A549 (cell line): ENCODE measurements around the gene FBXO21.

ENCODE experiments used
- CTCF ChIP-seq: fragments of >200 bp; sonication (Bioruptor Twin); formaldehyde crosslinking; IDR thresholded peaks from 3 replicates; pipeline ENCODE4 v1.5.1; 2016
- FOSL2 ChIP-seq, 2 experiments: fragments of 450-650 bp in 1 of 2; fragments of >200 bp in 1 of 2; sonication (Bioruptor Twin) in 1 of 2; formaldehyde crosslinking; IDR thresholded peaks; 2 replicates each; pipeline versions ENCODE4 v1.5.0 to v1.6.1; 2016 to 2020; ENCODE audit warnings: mild to moderate bottlenecking in 1 of 2, moderate library complexity in 1 of 2
- GATA3 ChIP-seq: IDR thresholded peaks from 2 replicates; pipeline ENCODE4 v1.6.1; 2012; ENCODE audit warnings: borderline replicate concordance
- HDAC2 ChIP-seq: fragments of 200-600 bp; sonication (generic); IDR thresholded peaks from 2 replicates; pipeline ENCODE4 v1.6.1; 2016
- JUN ChIP-seq, 2 experiments: fragments of >200 bp; sonication (Bioruptor Twin); formaldehyde crosslinking; IDR thresholded peaks; 2 replicates in 1 of 2; 3 replicates in 1 of 2; pipeline ENCODE4 v1.6.1; 2016 to 2017
- PBX3 ChIP-seq: IDR thresholded peaks from 2 replicates; pipeline ENCODE4 v1.6.1; 2012
- PHF8 ChIP-seq: fragments of 200-600 bp; sonication (generic); IDR thresholded peaks from 2 replicates; pipeline ENCODE4 v1.6.1; 2016; ENCODE audit warnings: low read depth, mild to moderate bottlenecking, antibody characterized with exemption, moderate library complexity, borderline replicate concordance
- POLR2A ChIP-seq: IDR thresholded peaks from 2 replicates; pipeline ENCODE4 v1.6.1; 2012; ENCODE audit warnings: mild to moderate bottlenecking, low read length
- RCOR1 ChIP-seq: fragments of 150-350 bp; IDR thresholded peaks from 2 replicates; pipeline ENCODE4 v1.6.1; 2014; ENCODE audit warnings: antibody characterized with exemption, low read length, low read depth
- SMC3 ChIP-seq: fragments of >200 bp; sonication (Bioruptor Twin); formaldehyde crosslinking; IDR thresholded peaks from 3 replicates; pipeline ENCODE4 v1.6.1; 2018; ENCODE audit warnings: inconsistent platforms
- ZFP36 ChIP-seq: fragments of 450-650 bp; IDR thresholded peaks from 2 replicates; pipeline ENCODE4 v1.6.1; 2014; ENCODE audit warnings: borderline replicate concordance; ENCODE audit not compliant: partially characterized antibody
- TF ChIP-seq, protein P1 (sequence below): IDR thresholded peaks from 2 replicates; pipeline ENCODE4 v1.6.1; 2012

- TF ChIP-seq PHF8 (no peak), SMC3 (no peak), HDAC2 (no peak), CTCF (no peak), GATA3 (no peak), JUN (IDR thresholded peaks at IDR 0.05) (no peak), ZFP36 (no peak), RCOR1 (no peak), POLR2A (no peak), FOSL2 (IDR thresholded peaks at IDR 0.05) (no peak), FOSL2 (CRISPR knock-in tag; IDR thresholded peaks at IDR 0.05) (no peak), PBX3 (no peak)
- TF ChIP-seq, protein P1, sequence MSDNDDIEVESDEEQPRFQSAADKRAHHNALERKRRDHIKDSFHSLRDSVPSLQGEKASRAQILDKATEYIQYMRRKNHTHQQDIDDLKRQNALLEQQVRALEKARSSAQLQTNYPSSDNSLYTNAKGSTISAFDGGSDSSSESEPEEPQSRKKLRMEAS, result no peak
These were observed 71.3 kb downstream of the FBXO21 start for GRCh38 chr12:117118838-117119591.
